ENCODE results near the gene SIGLEC14. TPM values are rescaled to one million over a fixed set of nuclear protein-coding genes. Genes with fewer than 3 reads are reported as not detected.
"Not testable (repeated sequence)": the region's sequence is repeated elsewhere in the genome, so short reads cannot be mapped to it uniquely, and the experiment has no call there.

The SIGLEC14 gene
- total RNA-seq, 1 experiment from 2014 or later, result not detected

GRCh38 chr19:51651216-51651846 lies 4.7 kb upstream of the SIGLEC14 start:
- H3K4me1 ChIP-seq, result no peaks in the 10 kb centered on the region
- peaks cover 3% of the 10 kb centered on the region; the same call in 1 of the 2 replicates for H3K27me3 ChIP-seq
- H3K36me3 ChIP-seq, result no peaks in the 10 kb centered on the region
- H3K27ac ChIP-seq, result no peak overlapping the region
- no peaks in the 10 kb centered on the region for H3K9me3 ChIP-seq (replicated peaks)
- no peak for DNase-seq
- no peak overlapping the region for H3K4me3 ChIP-seq

- H3K4me3 ChIP-seq, result no peak overlapping the region
- no peaks in the 10 kb centered on the region for H3K36me3 ChIP-seq
- peaks cover 3% of the 10 kb centered on the region; the same call in 1 of the 2 replicates for H3K27me3 ChIP-seq
- H3K4me1 ChIP-seq, result no peaks in the 10 kb centered on the region
- H3K9me3 ChIP-seq (replicated peaks), result no peaks in the 10 kb centered on the region
- DNase-seq, result no peak
- no peak overlapping the region for H3K27ac ChIP-seq
Measured at GRCh38 chr19:51647318-51647717, 693 bp upstream of the SIGLEC14 start.

GRCh38 chr19:51644636-51645271 lies 1.9 kb downstream of the SIGLEC14 start:
- H3K27me3 ChIP-seq, result peaks cover 3% of the 10 kb centered on the region; the same call in 1 of the 2 replicates
- H3K27ac ChIP-seq, result no peak overlapping the region
- no peak for DNase-seq
- no peaks in the 10 kb centered on the region for H3K9me3 ChIP-seq (replicated peaks)
- H3K4me1 ChIP-seq, result no peaks in the 10 kb centered on the region
- H3K4me3 ChIP-seq, result no peak overlapping the region
- H3K36me3 ChIP-seq, result no peaks in the 10 kb centered on the region

GRCh38 chr19:51641648-51642047 lies 5.0 kb downstream of the SIGLEC14 start:
- H3K27me3 ChIP-seq, result no peaks in the 10 kb centered on the region
- DNase-seq, result no peak

GRCh38 chr19:51640386-51640785 lies 6.2 kb downstream of the SIGLEC14 start:
- no peak overlapping the region for H3K27ac ChIP-seq
- H3K4me1 ChIP-seq, result no peaks in the 10 kb centered on the region
- H3K4me3 ChIP-seq, result no peak overlapping the region
- DNase-seq, result no peak
- no peaks in the 10 kb centered on the region for H3K27me3 ChIP-seq
- H3K9me3 ChIP-seq (replicated peaks), result no peaks in the 10 kb centered on the region
- H3K36me3 ChIP-seq, result no peaks in the 10 kb centered on the region

More at GRCh38 chr19:51641648-51642047, 5.0 kb downstream of the SIGLEC14 start:
- Histone ChIP-seq H3K27ac (no peak overlapping the region), H3K36me3 (no peaks in the 10 kb centered on the region), H3K4me3 (no peak overlapping the region), H3K9me3 (replicated peaks) (no peaks in the 10 kb centered on the region), H3K4me1 (no peaks in the 10 kb centered on the region)

GRCh38 chr19:51639916-51640315 lies 6.7 kb downstream of the SIGLEC14 start:
- Histone ChIP-seq H3K4me1 (no peaks in the 10 kb centered on the region), H3K36me3 (no peaks in the 10 kb centered on the region), H3K9me3 (replicated peaks) (no peaks in the 10 kb centered on the region), H3K4me3 (no peak overlapping the region), H3K27ac (no peak overlapping the region), H3K27me3 (no peaks in the 10 kb centered on the region)
- no peak for DNase-seq

- Histone ChIP-seq H3K4me1 (no peaks in the 10 kb centered on the region), H3K9me3 (replicated peaks) (no peaks in the 10 kb centered on the region), H3K4me3 (no peak overlapping the region), H3K27ac (no peak overlapping the region), H3K27me3 (no peaks in the 10 kb centered on the region), H3K36me3 (no peaks in the 10 kb centered on the region)
- peak in 1 of 2 experiments; percentile 26 for DNase-seq
Measured at GRCh38 chr19:51637362-51637978, 9.2 kb downstream of the SIGLEC14 start.

- no peaks in the 10 kb centered on the region for H3K9me3 ChIP-seq (replicated peaks)
- no peaks in the 10 kb centered on the region for H3K36me3 ChIP-seq
- H3K27ac ChIP-seq, result no peak overlapping the region
- H3K4me3 ChIP-seq, result no peak overlapping the region
- H3K27me3 ChIP-seq, result peaks cover 3% of the 10 kb centered on the region; the same call in 1 of the 2 replicates
- H3K4me1 ChIP-seq, result no peaks in the 10 kb centered on the region
- no peak for DNase-seq
Measured at GRCh38 chr19:51632126-51632525, 14.5 kb downstream of the SIGLEC14 start.

- not testable (repeated sequence) for H3K9me3 ChIP-seq (replicated peaks); H3K27ac ChIP-seq; H3K4me1 ChIP-seq; DNase-seq; H3K4me3 ChIP-seq; H3K36me3 ChIP-seq; H3K27me3 ChIP-seq
Measured at GRCh38 chr19:51630315-51630714, 16.3 kb downstream of the SIGLEC14 start, which contains the start of gene SIGLEC5. Gene SIGLEC5, minus strand, starts transcription at chr19:51630401. Its CDS starts 66 bp downstream, at chr19:51630335.

GRCh38 chr19:51628153-51628939 lies 18.3 kb downstream of the SIGLEC14 start:
- H3K4me3 ChIP-seq, result no peak overlapping the region
- DNase-seq, result no peak
- H3K27me3 ChIP-seq, result peaks cover 3% of the 10 kb centered on the region; the same call in 1 of the 2 replicates
- H3K9me3 ChIP-seq (replicated peaks), result no peaks in the 10 kb centered on the region
- H3K36me3 ChIP-seq, result no peaks in the 10 kb centered on the region
- H3K27ac ChIP-seq, result no peak overlapping the region
- no peaks in the 10 kb centered on the region for H3K4me1 ChIP-seq

GRCh38 chr19:51627491-51628138 lies 19.0 kb downstream of the SIGLEC14 start:
- no peaks in the 10 kb centered on the region for H3K9me3 ChIP-seq (replicated peaks)
- H3K4me3 ChIP-seq, result no peak overlapping the region
- no peaks in the 10 kb centered on the region for H3K4me1 ChIP-seq
- H3K27ac ChIP-seq, result no peak overlapping the region
- no peaks in the 10 kb centered on the region for H3K36me3 ChIP-seq
- peaks cover 3% of the 10 kb centered on the region; the same call in 1 of the 2 replicates for H3K27me3 ChIP-seq
- DNase-seq, result no peak

- Histone ChIP-seq H3K36me3 (no peaks in the 10 kb centered on the region), H3K9me3 (replicated peaks) (no peaks in the 10 kb centered on the region), H3K27me3 (peaks cover 3% of the 10 kb centered on the region; the same call in 1 of the 2 replicates), H3K27ac (no peak overlapping the region), H3K4me1 (no peaks in the 10 kb centered on the region), H3K4me3 (no peak overlapping the region)
- no peak for DNase-seq
Measured at GRCh38 chr19:51626675-51627074, 19.9 kb downstream of the SIGLEC14 start.

GRCh38 chr19:51621178-51621577 lies 25.4 kb downstream of the SIGLEC14 start:
- H3K27me3 ChIP-seq, result no peaks in the 10 kb centered on the region
- DNase-seq, result no peak
- H3K9me3 ChIP-seq (replicated peaks), result no peaks in the 10 kb centered on the region
- H3K27ac ChIP-seq, result no peak overlapping the region
- no peaks in the 10 kb centered on the region for H3K36me3 ChIP-seq
- no peaks in the 10 kb centered on the region for H3K4me1 ChIP-seq
- H3K4me3 ChIP-seq, result no peak overlapping the region

GRCh38 chr19:51615991-51616390 lies 30.6 kb downstream of the SIGLEC14 start:
- Histone ChIP-seq H3K27me3 (no peaks in the 10 kb centered on the region), H3K4me1 (no peaks in the 10 kb centered on the region), H3K27ac (no peak overlapping the region), H3K36me3 (no peaks in the 10 kb centered on the region), H3K9me3 (replicated peaks) (no peaks in the 10 kb centered on the region), H3K4me3 (no peak overlapping the region)
- DNase-seq, result no peak
